ENCODE measurements around the gene ZBTB37.
"Not testable (repeated sequence)": the region's sequence is repeated elsewhere in the genome, so short reads cannot be mapped to it uniquely, and the experiment has no call there.

The ZBTB37 gene

GRCh38 chr1:173866413-173867115 is 1.6 kb upstream of the ZBTB37 start:
- DNase-seq = no peak

GRCh38 chr1:173867141-173867752 is 933 bp upstream of the ZBTB37 start:
- DNase-seq = no peak

- DNase-seq = peak; percentile 100
Observed at GRCh38 chr1:173867753-173868265, 371 bp upstream of the ZBTB37 start, which contains the start of gene GAS5. Gene GAS5 (minus strand): TSS chr1:173867989.

- no peak for DNase-seq
Observed at GRCh38 chr1:173869021-173869359, 810 bp downstream of the ZBTB37 start.

GRCh38 chr1:173870252-173871075 is 2.3 kb downstream of the ZBTB37 start:
- no peak for DNase-seq

- no peak for DNase-seq
Observed at GRCh38 chr1:173871091-173871490, 2.9 kb downstream of the ZBTB37 start.

GRCh38 chr1:173871500-173871899 is 3.3 kb downstream of the ZBTB37 start:
- no peak for DNase-seq

- no peak for DNase-seq
Observed at GRCh38 chr1:173876732-173877131, 8.6 kb downstream of the ZBTB37 start.

- no peak for DNase-seq
Observed at GRCh38 chr1:173878251-173878650, 10.1 kb downstream of the ZBTB37 start.

GRCh38 chr1:173881117-173881516 is 12.9 kb downstream of the ZBTB37 start:
- DNase-seq = not testable (repeated sequence)

GRCh38 chr1:173884701-173885100 is 16.5 kb downstream of the ZBTB37 start:
- no peak for DNase-seq

GRCh38 chr1:173886746-173887611 is 18.8 kb downstream of the ZBTB37 start:
- no peak for DNase-seq

- DNase-seq = no peak
Observed at GRCh38 chr1:173887627-173888026, 19.4 kb downstream of the ZBTB37 start.

GRCh38 chr1:173888749-173889148 is 20.6 kb downstream of the ZBTB37 start:
- DNase-seq = no peak

- DNase-seq = no peak
Observed at GRCh38 chr1:173889885-173890284, 21.7 kb downstream of the ZBTB37 start.

GRCh38 chr1:173893611-173894010 is 25.4 kb downstream of the ZBTB37 start:
- no peak for DNase-seq

GRCh38 chr1:173894189-173894588 is 26.0 kb downstream of the ZBTB37 start:
- DNase-seq = no peak

- no peak for DNase-seq
Observed at GRCh38 chr1:173900427-173900826, 32.2 kb downstream of the ZBTB37 start.

- no peak for DNase-seq
Observed at GRCh38 chr1:173900992-173901391, 32.8 kb downstream of the ZBTB37 start.

- no peak for DNase-seq
Observed at GRCh38 chr1:173903827-173904531, 35.8 kb downstream of the ZBTB37 start.

GRCh38 chr1:173913111-173913510 is 44.9 kb downstream of the ZBTB37 start:
- no peak for DNase-seq
